ENCODE results near the gene GATA5.

GATA5 gene

DNA sequence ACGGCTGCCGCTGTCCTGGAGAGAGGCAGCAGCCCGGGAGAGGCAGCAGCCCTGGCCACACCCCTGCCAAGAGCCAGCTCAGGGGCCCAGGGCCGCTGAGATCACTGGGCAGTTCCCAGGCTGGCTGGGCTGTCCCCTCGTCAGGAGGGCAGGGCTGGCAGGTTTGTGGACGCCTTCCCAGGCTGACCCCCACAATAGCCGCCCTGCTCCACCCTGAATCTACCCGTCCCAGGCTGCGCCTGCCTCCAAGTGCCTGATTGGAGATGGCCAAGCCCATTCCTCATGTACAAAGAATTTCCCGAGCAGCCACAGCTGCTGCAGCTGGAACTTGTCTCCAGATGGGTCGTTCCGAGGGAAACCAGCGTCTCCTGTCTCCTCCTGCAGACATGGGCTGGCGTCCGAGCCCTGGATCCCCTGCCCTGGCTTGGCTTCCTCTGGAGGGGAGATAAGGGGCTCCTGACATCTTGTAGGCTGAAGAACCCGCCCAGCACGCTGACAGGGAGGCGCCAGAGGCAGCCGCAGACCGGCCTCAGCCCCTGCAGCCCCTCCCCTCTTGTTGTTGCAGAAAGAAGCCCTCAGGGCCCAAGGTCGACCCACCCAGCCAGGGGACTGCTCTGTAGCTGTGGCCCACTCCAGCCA lies 9.4 kb upstream of the GATA5 start:
- no peak for TF ChIP-seq FOXP2 (optimal IDR thresholded peaks at IDR 0.05; ENCODE audit: borderline replicate concordance, extremely low read depth, extremely low read length, insufficient read depth)
- TF ChIP-seq SIN3A (IDR thresholded peaks at IDR 0.05; ENCODE audit: borderline replicate concordance, insufficient read depth, low read length), result no peak
- TF ChIP-seq REST (IDR thresholded peaks at IDR 0.05; ENCODE audit: insufficient read depth in 1 of 2, low read depth in 2 of 2, low read length in 2 of 2), result no peak

DNA sequence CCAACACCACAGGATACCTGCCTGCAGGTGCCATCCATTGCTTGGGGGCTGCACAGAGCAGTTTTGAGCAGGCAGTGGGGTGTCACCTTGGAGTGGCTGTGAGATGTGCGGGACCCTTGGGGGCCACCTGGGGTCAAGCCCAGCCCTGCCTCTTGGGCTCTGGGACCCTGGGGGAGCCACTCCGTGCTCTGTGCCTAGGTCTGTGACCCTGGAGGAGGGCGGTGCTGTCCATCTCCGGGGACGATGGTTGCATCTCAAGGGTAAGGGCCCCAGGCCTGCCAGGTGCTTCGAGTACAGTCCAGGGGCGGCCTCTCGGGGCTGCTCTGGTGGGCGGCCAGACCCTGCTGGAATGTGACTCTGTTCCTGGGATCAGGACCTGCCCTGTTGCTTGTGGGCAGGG lies 8.7 kb upstream of the GATA5 start:
- no peak for TF ChIP-seq POLR2AphosphoS5 (IDR thresholded peaks at IDR 0.05; ENCODE audit: low read depth, low read length)
- no peak for TF ChIP-seq FOXP2 (optimal IDR thresholded peaks at IDR 0.05; ENCODE audit: borderline replicate concordance, extremely low read depth, extremely low read length, insufficient read depth)
- no peak for TF ChIP-seq REST (IDR thresholded peaks at IDR 0.05; ENCODE audit: insufficient read depth in 1 of 2, low read depth in 2 of 2, low read length in 2 of 2)
- TF ChIP-seq SIN3A (IDR thresholded peaks at IDR 0.05; ENCODE audit: borderline replicate concordance, insufficient read depth, low read length), result no peak
- no peak for TF ChIP-seq TAF1 (IDR thresholded peaks at IDR 0.05; ENCODE audit: borderline replicate concordance, insufficient read depth, low read length)

GRCh38 chr20:62483613-62484458 lies 8.0 kb upstream of the GATA5 start:
- TF ChIP-seq REST (IDR thresholded peaks at IDR 0.05; ENCODE audit: insufficient read depth in 1 of 2, low read depth in 2 of 2, low read length in 2 of 2) (no peak), POLR2AphosphoS5 (IDR thresholded peaks at IDR 0.05; ENCODE audit: low read depth, low read length) (no peak), FOXP2 (optimal IDR thresholded peaks at IDR 0.05; ENCODE audit: borderline replicate concordance, extremely low read depth, extremely low read length, insufficient read depth) (no peak), TAF1 (IDR thresholded peaks at IDR 0.05; ENCODE audit: borderline replicate concordance, insufficient read depth, low read length) (no peak), SIN3A (IDR thresholded peaks at IDR 0.05; ENCODE audit: borderline replicate concordance, insufficient read depth, low read length) (no peak)

DNA sequence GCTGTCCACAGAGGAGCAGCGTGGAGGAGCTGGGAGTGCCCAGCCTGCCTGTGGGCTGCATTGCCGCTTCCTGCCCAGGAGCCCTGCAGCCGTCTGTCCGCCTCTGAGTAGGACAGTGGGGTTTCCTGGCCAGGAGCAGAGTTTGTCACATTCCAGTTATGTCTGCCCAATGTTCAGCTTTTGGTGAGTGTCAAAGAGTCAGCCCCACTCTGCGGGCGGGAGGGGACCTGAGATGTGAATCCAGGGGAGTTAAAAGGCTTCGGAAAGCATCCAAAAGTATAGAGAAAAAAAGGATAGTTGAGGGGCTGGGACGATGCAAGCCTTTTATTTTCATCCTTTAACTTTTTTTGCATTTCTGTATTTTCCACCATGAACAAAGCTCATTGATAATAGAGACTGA lies 7.2 kb upstream of the GATA5 start:
- TF ChIP-seq SIN3A (IDR thresholded peaks at IDR 0.05; ENCODE audit: borderline replicate concordance, insufficient read depth, low read length) (no peak), REST (IDR thresholded peaks at IDR 0.05; ENCODE audit: insufficient read depth in 1 of 2, low read depth in 2 of 2, low read length in 2 of 2) (no peak), FOXP2 (optimal IDR thresholded peaks at IDR 0.05; ENCODE audit: borderline replicate concordance, extremely low read depth, extremely low read length, insufficient read depth) (no peak), POLR2AphosphoS5 (IDR thresholded peaks at IDR 0.05; ENCODE audit: low read depth, low read length) (no peak), TAF1 (IDR thresholded peaks at IDR 0.05; ENCODE audit: borderline replicate concordance, insufficient read depth, low read length) (no peak)
